HG03469 (cell line): ENCODE measurements around the gene RSPH3.
"Not testable (repeated sequence)": the region's sequence is repeated elsewhere in the genome, so short reads cannot be mapped to it uniquely, and the experiment has no call there.

Experiments used
- ATAC-seq: cut with Tn5 transposase; IDR thresholded peaks from one replicate; pipeline ENCODE4 v1.9.1; 2021; ENCODE audit warnings: mild to moderate bottlenecking, moderate library complexity, moderate number of reproducible peaks; ENCODE audit not compliant: unreplicated experiment

Gene RSPH3

DNA sequence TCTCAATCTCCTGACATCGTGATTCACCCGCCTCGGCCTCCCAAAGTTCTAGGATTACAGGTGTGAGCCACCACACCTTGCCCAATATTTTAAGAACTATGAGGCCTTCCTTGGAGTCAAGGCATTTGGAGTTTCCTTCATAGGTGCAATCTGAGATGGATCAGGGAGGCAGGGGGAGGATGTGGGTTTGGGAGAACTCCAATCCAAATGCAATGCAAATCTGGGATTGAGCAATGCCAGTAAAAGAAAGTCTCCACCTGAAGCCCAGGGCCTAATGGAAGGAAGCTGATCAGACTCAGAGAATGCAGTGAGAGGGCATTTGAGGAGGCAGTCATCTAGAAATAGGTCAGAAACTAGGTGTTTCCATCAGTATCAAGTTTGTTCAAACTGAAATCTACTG is 21.2 kb downstream of the RSPH3 start:
- no peak for ATAC-seq

- no peak for ATAC-seq
Measured at GRCh38 chr6:158977382-158977781, 22.6 kb downstream of the RSPH3 start.

- ATAC-seq: no peak
Measured at GRCh38 chr6:158972241-158973233, 27.5 kb downstream of the RSPH3 start.

DNA sequence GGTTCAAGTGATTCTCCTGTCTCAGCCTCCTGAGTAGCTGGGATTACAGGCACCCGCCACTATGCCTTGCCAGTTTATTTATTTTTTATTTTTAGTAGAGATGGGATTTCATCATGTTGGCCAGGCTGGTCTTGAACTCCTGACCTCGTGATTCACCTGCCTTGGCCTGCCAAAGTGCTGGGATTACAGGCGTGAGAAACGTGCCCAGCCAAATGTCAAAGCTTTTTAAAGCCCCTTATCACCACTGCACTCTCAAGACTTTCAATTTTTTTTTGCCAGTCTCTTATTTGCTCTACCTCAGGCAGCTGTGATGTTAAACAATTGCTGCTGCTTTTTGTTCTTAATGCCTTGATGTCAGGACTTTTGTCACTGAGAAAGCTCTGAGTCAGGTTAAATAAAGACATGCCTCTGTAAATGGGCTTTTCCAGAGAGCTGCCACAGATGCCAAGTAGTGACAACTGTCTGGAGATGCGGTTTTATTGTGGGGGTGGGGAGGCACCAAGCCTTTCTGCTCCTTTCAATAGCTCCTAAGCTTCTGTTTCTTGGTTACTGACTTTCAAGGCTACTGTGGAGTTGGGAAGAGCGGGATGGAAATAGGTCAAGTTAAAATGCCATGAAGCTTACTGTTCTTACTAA is 29.2 kb downstream of the RSPH3 start:
- ATAC-seq: no peak

DNA sequence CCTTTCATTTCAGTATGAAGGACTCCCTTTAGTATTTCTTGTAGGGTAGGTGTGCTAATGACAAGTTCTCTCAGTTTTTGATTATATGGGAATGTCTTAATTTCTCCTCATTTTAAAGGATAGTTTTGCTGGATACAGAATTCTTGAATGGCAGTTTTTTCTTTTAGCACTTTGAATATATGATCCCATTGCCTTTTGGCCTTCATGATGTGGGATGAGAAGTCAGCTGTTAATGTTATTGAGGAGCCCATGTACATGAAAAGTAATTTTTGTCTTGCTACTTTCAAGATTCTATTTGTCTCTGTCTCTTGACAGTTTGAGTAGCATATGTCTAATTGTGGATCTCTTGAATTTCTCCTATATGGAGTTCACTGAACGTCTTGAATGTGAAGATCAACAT is 30.9 kb downstream of the RSPH3 start:
- no peak for ATAC-seq

GRCh38 chr6:158963020-158963808 is 36.8 kb downstream of the RSPH3 start:
- no peak for ATAC-seq

DNA sequence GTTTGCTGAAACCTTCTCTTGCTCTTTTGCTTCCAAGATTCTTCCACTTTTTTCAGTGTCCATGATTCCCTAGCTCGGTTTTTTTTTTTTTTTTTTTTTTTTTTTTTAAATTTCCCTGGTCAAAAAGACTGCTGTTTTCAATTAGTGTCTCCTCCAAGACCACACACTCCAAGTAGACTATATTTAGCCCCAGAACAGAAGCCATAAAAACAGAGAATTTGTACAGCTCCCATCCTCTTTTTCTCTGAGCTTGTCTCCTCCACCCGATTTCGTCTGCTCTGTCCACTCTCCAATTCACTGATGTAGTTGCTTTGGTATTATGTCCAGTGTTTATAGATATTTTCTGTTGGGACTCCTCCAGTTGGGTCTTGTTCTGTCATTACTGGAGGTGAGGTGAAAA is 37.6 kb downstream of the RSPH3 start:
- no peak for ATAC-seq

- ATAC-seq: no peak
Measured at GRCh38 chr6:158960026-158960425, 40.0 kb downstream of the RSPH3 start.

- no peak for ATAC-seq
Measured at GRCh38 chr6:158959552-158959951, 40.5 kb downstream of the RSPH3 start.

- ATAC-seq: no peak
Measured at GRCh38 chr6:158958504-158959386, 41.3 kb downstream of the RSPH3 start.

GRCh38 chr6:158955255-158955654 is 44.7 kb downstream of the RSPH3 start:
- ATAC-seq: no peak

- ATAC-seq: no peak
Measured at GRCh38 chr6:158954753-158955152, 45.2 kb downstream of the RSPH3 start.

GRCh38 chr6:158952011-158952410 is 48.0 kb downstream of the RSPH3 start:
- ATAC-seq: not testable (repeated sequence)

- ATAC-seq: not testable (repeated sequence)
Measured at GRCh38 chr6:158951565-158951964, 48.4 kb downstream of the RSPH3 start.

DNA sequence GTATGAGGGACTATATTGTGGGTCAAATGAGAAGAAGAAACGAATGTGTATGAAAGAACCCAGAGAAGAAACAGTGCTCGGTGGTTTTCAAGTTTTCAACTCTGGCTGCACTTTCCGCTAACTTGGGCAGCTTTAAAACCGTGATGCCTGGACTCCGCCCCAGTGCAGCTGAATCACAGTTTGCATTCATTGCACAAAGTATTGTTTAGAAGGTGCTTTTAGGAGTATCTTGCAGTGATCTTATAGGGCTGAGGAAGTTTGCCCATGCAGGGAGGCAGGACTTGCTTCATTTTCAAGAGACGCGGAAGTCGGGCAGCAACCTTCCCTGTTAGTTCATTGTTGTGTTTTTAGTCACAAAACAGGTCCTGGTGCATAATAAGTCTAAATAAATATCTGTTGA is 52.7 kb downstream of the RSPH3 start:
- no peak for ATAC-seq

DNA sequence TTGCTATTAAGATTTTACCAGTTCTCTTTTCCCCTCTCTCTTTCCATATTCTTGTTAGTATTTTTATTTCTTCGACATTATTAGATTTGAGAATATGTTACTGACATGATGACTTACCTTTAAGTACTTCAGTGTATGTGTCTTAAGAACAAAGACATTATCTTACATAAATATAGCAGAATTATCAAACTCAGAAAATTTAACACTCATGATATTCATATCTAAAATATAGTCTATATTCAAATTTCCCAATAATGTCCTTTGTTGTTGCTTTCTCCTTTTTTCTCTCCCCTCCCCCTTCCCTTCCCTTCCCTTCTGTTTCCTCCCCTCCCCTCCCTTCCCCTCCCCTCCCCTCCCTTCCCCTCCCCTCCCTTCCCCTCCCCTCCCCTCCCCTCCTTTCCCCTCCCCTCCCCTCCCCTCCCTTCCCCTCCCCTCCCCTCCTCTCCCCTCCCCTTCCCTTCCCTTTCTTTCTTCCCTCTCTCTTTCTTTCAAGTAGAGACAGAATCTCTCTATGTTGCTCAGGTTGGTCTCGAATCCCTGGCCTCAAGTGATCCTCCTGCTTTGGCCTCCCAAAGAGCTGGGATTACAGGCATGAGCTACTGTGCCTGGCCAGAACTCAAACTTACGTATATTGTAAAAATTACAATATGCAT is 56.5 kb downstream of the RSPH3 start:
- no peak for ATAC-seq

DNA sequence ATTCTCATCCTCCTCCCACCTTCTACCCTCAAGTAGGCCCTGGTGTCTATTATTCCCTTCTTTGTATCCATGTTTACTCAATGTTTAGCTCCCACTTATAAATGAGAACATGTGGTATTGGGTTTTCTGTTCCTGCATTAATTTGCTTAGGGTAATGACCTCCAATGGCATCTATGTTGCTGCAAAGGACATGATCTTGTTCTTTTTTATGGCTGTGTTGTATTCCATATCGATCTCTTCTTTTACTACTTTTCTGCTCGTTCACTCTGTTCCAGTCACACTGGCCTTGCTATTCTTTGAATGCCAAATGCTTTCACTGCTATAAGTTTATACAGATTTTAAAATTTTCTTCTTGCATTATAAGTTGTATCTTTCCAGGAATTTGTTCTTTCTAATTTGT is 57.7 kb downstream of the RSPH3 start:
- no peak for ATAC-seq

GRCh38 chr6:158941246-158941645 is 58.8 kb downstream of the RSPH3 start:
- no peak for ATAC-seq

DNA sequence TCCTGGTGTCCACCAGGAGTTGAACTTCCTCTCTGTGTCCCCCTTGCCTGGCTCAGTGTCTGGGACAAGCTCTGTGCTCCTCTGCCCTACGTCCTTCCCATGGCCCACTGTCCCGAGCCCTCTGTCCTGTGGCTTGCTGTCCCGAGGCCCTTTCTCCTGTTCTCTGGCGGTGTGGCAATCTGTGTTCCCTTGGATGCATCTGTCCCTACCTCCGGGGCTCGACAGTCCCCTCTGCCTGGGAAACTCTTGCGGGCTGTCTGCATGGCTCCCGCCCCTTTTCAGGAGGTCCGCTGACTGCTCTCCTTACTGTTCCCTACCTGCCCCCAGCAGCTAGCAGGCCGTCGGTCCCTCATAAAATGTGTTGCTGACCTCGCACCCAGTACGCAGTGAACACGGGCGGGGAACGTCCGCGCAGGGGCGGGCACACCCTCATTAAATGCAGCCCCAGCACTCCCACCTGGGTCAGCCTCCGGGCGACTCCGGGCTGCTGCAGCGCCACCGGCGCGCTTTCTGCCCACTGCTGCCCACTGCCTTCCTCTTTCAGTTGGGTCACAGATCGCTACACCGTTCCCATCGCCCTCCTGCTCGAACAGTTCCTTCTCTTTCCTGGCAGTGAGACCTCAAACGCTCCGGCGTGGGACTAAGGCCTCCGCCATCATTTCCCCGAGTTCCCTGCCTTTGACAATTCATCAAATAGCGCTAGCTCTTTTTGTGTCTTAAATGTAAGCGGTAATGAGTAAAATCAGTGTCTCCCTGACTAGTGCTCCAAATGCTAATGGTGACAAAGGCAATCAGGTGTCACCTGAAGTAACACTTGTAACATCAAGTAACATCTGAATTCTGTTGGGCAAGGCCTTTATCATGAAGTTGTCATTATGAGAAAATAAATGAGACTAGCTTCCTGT is 60.5 kb downstream of the RSPH3 start:
- no peak for ATAC-seq
